Prostate gland (tissue), 2 donors: ENCODE data around the gene ITGA1. TPM values are rescaled to one million over a fixed set of nuclear protein-coding genes. Genes with fewer than 3 reads are reported as not detected.

Source experiments
- DNase-seq: peaks from one replicate; pipeline ENCODE4 v3.0.0-alpha.2; 2019; ENCODE audit warnings: low spot score
- H3K27ac ChIP-seq, 2 donors: fragments of 200-600 bp; sonication (generic); 2 replicates each; pipeline ENCODE4 v1.5.1; 2017 to 2019
- H3K27me3 ChIP-seq: fragments of 200-600 bp; sonication (generic); replicated peaks from 2 replicates; pipeline ENCODE4 v1.5.1; 2019; ENCODE audit not compliant: insufficient read depth
- H3K36me3 ChIP-seq, 2 donors: fragments of 200-600 bp; sonication (generic); 1 replicate in 1 of 2; 2 replicates in 1 of 2; pipeline versions ENCODE4 v1.5.1 to v1.8.1; 2017 to 2019
- H3K4me1 ChIP-seq: fragments of 200-600 bp; sonication (generic); replicated peaks from 2 replicates; pipeline ENCODE4 v1.5.1; 2019
- H3K4me3 ChIP-seq, 2 donors: fragments of 200-600 bp; sonication (generic); 2 replicates each; pipeline ENCODE4 v1.5.1; 2017 to 2019
- H3K9me3 ChIP-seq: fragments of 200-600 bp; sonication (generic); 2 replicates; pipeline ENCODE4 v1.5.1; 2017
- POLR2A ChIP-seq: fragments of 450-650 bp; IDR thresholded peaks from one replicate; pipeline ENCODE4 v1.6.1; 2016; ENCODE audit warnings: antibody characterized with exemption, mild to moderate bottlenecking
- POLR2AphosphoS5 ChIP-seq: sonication (generic); formaldehyde crosslinking; IDR thresholded peaks from one replicate; pipeline ENCODE4 v1.6.1; 2017; ENCODE audit warnings: antibody characterized with exemption
- WGBS: methylation state at CpG from one replicate; pipeline ENCODE4 v1.1.5; 2018; 5-methylcytosine and 5-hydroxymethylcytosine counted together
- intact Hi-C: fragments of 100-400 bp; cut with DNase I; formaldehyde crosslinking; loops from one replicate; pipeline ENCODE4 v1.14.2; 2022
- total RNA-seq, 2 donors: library from RNA; depleted of rRNA; stranded (reverse); fragments of >200 nt; gene quantifications; one replicate each; pipeline ENCODE4 v1.1.0, GENCODE V29; 2016
- TF ChIP-seq, protein P1 (sequence below), 4 experiments: fragments of 200-600 bp in 2 of 4; fragments of 450-650 bp in 2 of 4; sonication (generic) in 2 of 4; IDR thresholded peaks; 1 replicate in 3 of 4; 2 replicates in 1 of 4; pipeline ENCODE4 v1.5.1; 2016 to 2019; ENCODE audit warnings: antibody characterized with exemption in 4 of 4, mild to moderate bottlenecking in 2 of 4, moderate library complexity in 2 of 4

ITGA1 gene
- total RNA-seq, 2 donors from 2014 or later, result 43.7 to 78.3 TPM

DNA sequence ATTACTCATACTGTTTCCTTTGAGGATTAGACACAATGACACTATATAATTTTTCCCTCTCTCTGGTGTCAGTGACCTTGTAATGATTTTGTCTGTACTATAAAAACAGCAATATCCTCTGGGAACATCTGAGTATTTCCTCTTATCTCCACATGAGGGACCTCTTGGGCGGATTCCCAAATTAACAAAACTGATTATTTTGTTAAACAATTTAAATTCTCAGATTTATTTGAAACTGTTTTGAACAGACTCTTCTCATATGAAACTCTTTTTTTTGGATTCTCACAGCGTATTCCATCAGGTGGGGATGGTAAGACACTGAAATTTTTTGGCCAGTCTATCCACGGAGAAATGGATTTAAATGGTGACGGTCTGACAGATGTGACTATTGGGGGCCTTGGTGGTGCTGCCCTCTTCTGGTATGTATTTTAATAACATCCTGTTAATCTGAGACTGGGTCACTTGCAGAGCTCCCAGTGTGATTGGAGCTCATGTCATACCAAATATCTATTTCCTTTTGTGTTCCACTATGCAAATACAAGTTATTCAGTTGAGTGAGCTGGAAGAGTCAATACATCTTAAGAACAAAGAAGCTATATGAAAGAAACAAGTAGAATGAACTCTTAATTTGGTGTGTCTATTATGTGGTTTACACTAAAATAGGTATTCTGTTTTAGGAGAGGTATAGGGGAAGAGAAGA is 127.6 kb downstream of the ITGA1 start:
- TF ChIP-seq, protein P1, sequence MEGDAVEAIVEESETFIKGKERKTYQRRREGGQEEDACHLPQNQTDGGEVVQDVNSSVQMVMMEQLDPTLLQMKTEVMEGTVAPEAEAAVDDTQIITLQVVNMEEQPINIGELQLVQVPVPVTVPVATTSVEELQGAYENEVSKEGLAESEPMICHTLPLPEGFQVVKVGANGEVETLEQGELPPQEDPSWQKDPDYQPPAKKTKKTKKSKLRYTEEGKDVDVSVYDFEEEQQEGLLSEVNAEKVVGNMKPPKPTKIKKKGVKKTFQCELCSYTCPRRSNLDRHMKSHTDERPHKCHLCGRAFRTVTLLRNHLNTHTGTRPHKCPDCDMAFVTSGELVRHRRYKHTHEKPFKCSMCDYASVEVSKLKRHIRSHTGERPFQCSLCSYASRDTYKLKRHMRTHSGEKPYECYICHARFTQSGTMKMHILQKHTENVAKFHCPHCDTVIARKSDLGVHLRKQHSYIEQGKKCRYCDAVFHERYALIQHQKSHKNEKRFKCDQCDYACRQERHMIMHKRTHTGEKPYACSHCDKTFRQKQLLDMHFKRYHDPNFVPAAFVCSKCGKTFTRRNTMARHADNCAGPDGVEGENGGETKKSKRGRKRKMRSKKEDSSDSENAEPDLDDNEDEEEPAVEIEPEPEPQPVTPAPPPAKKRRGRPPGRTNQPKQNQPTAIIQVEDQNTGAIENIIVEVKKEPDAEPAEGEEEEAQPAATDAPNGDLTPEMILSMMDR (IDR thresholded peaks at IDR 0.05), result peak; percentile 70 to 73 (median 71)
- TF ChIP-seq POLR2AphosphoS5 (peak; percentile 37), POLR2A (no peak)
- H3K27me3 ChIP-seq, result no peaks in the 10 kb centered on the region
- peak; percentile 48 for DNase-seq
- no peaks in the 10 kb centered on the region for H3K36me3 ChIP-seq
- H3K4me1 ChIP-seq, result no peaks in the 10 kb centered on the region
- H3K9me3 ChIP-seq, result no peaks in the 10 kb centered on the region
- H3K27ac ChIP-seq, result no peak overlapping the region
- intact Hi-C loops, result loop anchor here (1.0 to 5.0 kb wide), 3 partner anchors 129 to 1958 kb away; no protein-coding TSS in a partner anchor
- peak overlapping the region in 1 of 2 donors; percentile 2 for H3K4me3 ChIP-seq
- WGBS, result 8% methylated on average over 4 of the region's 4 CpGs

DNA sequence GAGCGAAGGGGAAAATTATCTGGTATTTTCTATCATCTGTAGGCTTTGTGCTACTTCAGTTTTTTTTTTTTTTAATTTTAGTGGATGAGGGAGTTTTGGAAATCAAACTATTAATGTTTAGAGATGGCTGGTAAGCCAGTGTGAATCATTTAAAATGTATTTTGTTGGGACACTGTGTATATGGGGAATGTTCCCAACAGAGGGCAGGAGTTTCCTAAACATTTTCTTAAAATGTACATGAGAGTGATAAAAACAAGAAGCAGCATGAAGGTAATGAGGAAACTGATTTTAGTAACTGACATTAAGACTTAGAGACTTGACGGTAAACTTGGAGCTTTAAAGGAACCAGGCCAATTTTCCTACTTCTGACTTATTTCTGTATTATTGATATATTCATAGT is 133.2 kb downstream of the ITGA1 start:
- no peaks in the 10 kb centered on the region for H3K9me3 ChIP-seq
- TF ChIP-seq, protein P1 (IDR thresholded peaks at IDR 0.05), result no peak
- TF ChIP-seq POLR2A (no peak), POLR2AphosphoS5 (no peak)
- 84% methylated on average over 2 of the region's 2 CpGs for WGBS
- intact Hi-C loops, result no loop called here
- H3K27ac ChIP-seq, result no peak overlapping the region
- no peaks in the 10 kb centered on the region for H3K4me1 ChIP-seq
- no peak for DNase-seq
- no peaks in the 10 kb centered on the region for H3K27me3 ChIP-seq
- H3K36me3 ChIP-seq, result no peaks in the 10 kb centered on the region
- no peak overlapping the region for H3K4me3 ChIP-seq

DNA sequence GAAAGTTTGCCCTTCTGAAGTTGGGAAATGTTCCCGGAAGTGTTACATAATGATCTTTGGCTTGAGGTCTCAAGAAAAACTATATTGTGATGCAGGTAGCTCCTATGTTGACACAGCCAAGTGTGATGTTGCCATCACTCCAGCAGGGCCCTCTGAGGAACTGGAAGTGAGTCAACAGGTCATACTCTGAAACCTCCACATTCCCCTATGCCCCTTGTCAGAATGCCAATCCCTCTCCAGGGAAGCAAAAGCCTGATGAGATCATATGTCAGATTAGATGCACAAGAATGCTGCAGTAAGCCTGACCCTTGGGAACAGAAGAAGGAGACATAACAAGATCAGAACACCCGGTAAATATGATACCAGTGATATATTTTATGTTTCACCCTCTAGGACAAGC is 134.7 kb downstream of the ITGA1 start:
- H3K36me3 ChIP-seq, result no peaks in the 10 kb centered on the region
- WGBS, result 52% methylated on average over 2 of the region's 2 CpGs
- H3K4me3 ChIP-seq, result no peak overlapping the region
- no peak overlapping the region for H3K27ac ChIP-seq
- no peaks in the 10 kb centered on the region for H3K27me3 ChIP-seq
- intact Hi-C loops, result no loop called here
- H3K4me1 ChIP-seq, result no peaks in the 10 kb centered on the region
- TF ChIP-seq POLR2AphosphoS5, result no peak
- no peak for TF ChIP-seq POLR2A
- TF ChIP-seq, protein P1 (IDR thresholded peaks at IDR 0.05), result no peak
- DNase-seq, result no peak
- H3K9me3 ChIP-seq, result no peaks in the 10 kb centered on the region

DNA sequence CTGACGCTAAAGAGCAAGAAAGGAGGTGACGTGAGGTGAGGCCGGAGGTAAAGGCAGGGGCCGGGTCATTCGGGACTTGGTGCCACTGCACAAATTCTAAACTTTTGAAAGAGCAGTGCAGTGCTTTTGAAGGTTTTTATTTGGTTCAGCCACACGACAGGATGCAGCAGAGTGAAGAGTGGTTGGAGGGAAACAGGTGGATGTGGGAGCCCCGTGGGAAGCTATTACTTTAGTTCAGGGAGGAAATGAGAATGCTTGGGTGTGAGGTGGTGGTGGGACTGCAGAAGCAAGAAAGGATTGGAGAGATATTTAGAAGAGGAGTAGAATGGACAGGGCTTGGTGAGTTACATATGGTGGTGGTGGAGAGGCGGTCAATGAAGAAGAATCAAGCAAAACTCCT is 136.7 kb downstream of the ITGA1 start:
- no peak for DNase-seq
- Histone ChIP-seq H3K36me3 (no peaks in the 10 kb centered on the region), H3K4me3 (no peak overlapping the region), H3K4me1 (no peaks in the 10 kb centered on the region), H3K27ac (no peak overlapping the region), H3K27me3 (no peaks in the 10 kb centered on the region), H3K9me3 (no peaks in the 10 kb centered on the region)
- 90% methylated on average over 8 of the region's 8 CpGs for WGBS
- TF ChIP-seq POLR2AphosphoS5 (no peak), POLR2A (no peak)
- TF ChIP-seq, protein P1 (IDR thresholded peaks at IDR 0.05), result no peak
- intact Hi-C loops, result no loop called here

DNA sequence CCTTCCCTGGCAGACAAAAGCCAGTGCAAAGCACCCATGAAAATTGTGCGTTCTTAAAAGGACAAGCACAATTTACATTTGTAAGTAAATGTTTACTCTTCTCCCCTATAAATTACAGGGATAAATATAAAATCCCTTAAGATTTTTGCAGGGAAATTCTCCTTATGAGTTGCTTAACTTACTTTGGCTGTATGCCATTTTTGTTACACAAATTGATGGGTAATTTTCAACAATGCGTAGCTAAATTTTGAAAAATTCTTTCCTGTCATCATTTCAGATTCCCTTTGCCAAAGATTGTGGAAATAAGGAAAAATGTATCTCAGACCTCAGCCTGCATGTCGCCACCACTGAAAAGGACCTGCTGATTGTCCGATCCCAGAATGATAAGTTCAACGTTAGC is 137.3 kb downstream of the ITGA1 start:
- Histone ChIP-seq H3K36me3 (no peaks in the 10 kb centered on the region), H3K27me3 (no peaks in the 10 kb centered on the region), H3K4me3 (no peak overlapping the region), H3K4me1 (no peaks in the 10 kb centered on the region), H3K9me3 (no peaks in the 10 kb centered on the region), H3K27ac (no peak overlapping the region)
- intact Hi-C loops, result no loop called here
- no peak for TF ChIP-seq POLR2A
- TF ChIP-seq, protein P1 (IDR thresholded peaks at IDR 0.05), result no peak
- no peak for TF ChIP-seq POLR2AphosphoS5
- DNase-seq, result no peak
- WGBS, result 60% methylated on average over 5 of the region's 5 CpGs
